ENCODE data around the gene HADH. TPM values are rescaled to one million over a fixed set of nuclear protein-coding genes. Genes with fewer than 3 reads are reported as not detected.
"Not testable (repeated sequence)": the region's sequence is repeated elsewhere in the genome, so short reads cannot be mapped to it uniquely, and the experiment has no call there.

HADH gene
- total RNA-seq, 1 donor, result 14.1 TPM

DNA sequence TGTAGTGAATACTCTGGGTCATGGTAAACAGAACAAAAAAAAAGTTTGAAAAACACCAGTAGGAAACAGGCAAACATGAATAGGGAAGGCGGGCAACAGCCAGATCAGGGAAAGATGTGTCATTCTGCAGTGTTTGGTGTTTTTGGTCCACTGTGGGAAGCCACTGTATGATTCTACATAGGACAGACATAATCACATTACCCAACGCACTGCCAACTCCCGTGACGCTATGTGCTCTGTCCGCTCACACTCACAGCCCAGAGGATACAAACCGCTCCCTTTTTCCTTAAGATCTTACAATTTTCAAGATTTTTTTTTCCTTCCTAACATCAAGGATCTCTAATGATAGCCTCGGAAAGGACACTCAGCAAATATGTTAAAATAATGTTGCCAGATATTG, 59.3 kb downstream of the HADH start:
- no peak for TF ChIP-seq CTCF (IDR thresholded peaks at IDR 0.05; ENCODE audit: insufficient read depth, low read length)
- no peak overlapping the region for H3K4me3 ChIP-seq (ENCODE audit: low read depth, low read length)
- no peak for DNase-seq (ENCODE audit: low read depth)

GRCh38 chr4:108049406-108049805, 59.7 kb downstream of the HADH start:
- no peak for TF ChIP-seq CTCF (IDR thresholded peaks at IDR 0.05; ENCODE audit: insufficient read depth, low read length)
- peak overlapping the region; percentile 29 for H3K4me3 ChIP-seq (ENCODE audit: low read depth, low read length)

GRCh38 chr4:108050166-108051111, 60.8 kb downstream of the HADH start:
- not testable (repeated sequence) for H3K4me3 ChIP-seq (ENCODE audit: low read depth, low read length); DNase-seq (ENCODE audit: low read depth)

More at GRCh38 chr4:108049406-108049805, 59.7 kb downstream of the HADH start:
- DNase-seq (ENCODE audit: low read depth), result no peak

DNA sequence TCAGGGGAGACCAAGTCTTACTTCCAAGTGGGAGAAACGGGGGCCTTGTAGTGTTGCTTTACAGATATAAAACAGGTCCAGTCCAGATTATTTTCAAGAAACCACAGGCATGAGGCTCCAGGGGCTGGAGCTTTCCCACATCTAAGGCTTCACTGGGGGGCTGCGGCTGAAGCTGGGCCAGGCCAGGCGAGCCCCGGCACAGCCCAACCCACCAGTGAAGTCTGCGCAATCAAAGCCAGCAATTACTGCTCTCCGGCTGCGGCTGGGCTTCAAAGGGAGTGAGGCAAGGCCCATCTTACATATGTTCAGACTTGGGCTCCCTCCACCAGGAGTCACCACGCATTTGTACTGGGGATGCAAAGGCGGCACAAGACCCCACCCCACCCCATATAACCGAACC, 61.7 kb downstream of the HADH start:
- H3K4me3 ChIP-seq (ENCODE audit: low read depth, low read length), result no peak overlapping the region
- TF ChIP-seq CTCF (IDR thresholded peaks at IDR 0.05; ENCODE audit: insufficient read depth, low read length), result no peak
- no peak for DNase-seq (ENCODE audit: low read depth)

DNA sequence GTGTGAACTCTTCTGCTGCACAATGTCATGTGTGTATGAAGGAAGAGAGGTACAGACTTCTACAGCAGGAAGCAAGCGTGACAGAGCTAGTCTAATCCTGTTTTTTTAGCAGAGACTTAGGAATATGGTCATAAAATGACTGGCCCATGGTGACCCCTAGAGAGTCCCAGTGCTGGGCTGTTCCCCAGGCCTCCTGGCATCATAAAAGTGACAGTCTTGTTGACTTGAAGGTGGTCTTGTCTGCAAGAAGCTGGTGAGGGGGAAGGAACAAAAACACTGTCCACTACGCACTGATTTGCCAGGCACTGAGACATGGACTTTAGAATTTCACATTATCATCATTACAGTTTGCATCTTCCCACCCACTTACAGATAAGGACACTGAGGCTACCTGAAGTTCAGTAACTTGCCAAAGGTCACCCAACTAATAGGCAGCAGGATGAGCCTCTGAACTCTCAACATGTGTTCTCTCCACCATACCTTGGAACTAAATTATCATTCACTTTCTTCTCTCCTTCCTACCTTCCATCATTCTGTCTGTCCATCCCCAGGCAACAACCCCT, 63.0 kb downstream of the HADH start:
- H3K4me3 ChIP-seq (ENCODE audit: low read depth, low read length), result no peak overlapping the region
- TF ChIP-seq CTCF (IDR thresholded peaks at IDR 0.05; ENCODE audit: insufficient read depth, low read length), result no peak
- no peak for DNase-seq (ENCODE audit: low read depth)

GRCh38 chr4:108053251-108053711, 63.6 kb downstream of the HADH start:
- TF ChIP-seq CTCF (IDR thresholded peaks at IDR 0.05; ENCODE audit: insufficient read depth, low read length), result no peak

GRCh38 chr4:108054025-108054638, 64.4 kb downstream of the HADH start:
- H3K4me3 ChIP-seq (ENCODE audit: low read depth, low read length), result no peak overlapping the region
- TF ChIP-seq CTCF (IDR thresholded peaks at IDR 0.05; ENCODE audit: insufficient read depth, low read length), result no peak
- no peak for DNase-seq (ENCODE audit: low read depth)

More at GRCh38 chr4:108053251-108053711, 63.6 kb downstream of the HADH start:
- H3K4me3 ChIP-seq (ENCODE audit: low read depth, low read length), result no peak overlapping the region
- no peak for DNase-seq (ENCODE audit: low read depth)
